SU-DHL-6 (cell line): ENCODE measurements around the gene LRRN4CL.
A peak's percentile ranks its signal among the peaks of the same experiment; 100 is the strongest.

ENCODE experiments used
- H2AFZ ChIP-seq: fragments of 200-600 bp; sonication (generic); 2 replicates; pipeline ENCODE4 v1.6.1; 2014; ENCODE audit warnings: low read depth, mild to moderate bottlenecking, moderate library complexity, mixed read lengths, antibody characterized with exemption, low read length; ENCODE audit not compliant: severe bottlenecking
- H3F3A ChIP-seq: fragments of 200-600 bp; shearing (Covaris generic); 2 replicates; pipeline ENCODE4 v1.6.0; 2016; ENCODE audit warnings: antibody characterized with exemption, mild to moderate bottlenecking; ENCODE audit not compliant: insufficient read depth
- H3K27ac ChIP-seq: fragments of 200-600 bp; sonication (generic); 2 replicates; pipeline ENCODE4 v1.5.1; 2016; ENCODE audit warnings: low read depth, mild to moderate bottlenecking, low read length, moderate library complexity, mixed read lengths
- H3K27me3 ChIP-seq: fragments of 200-600 bp; sonication (generic), shearing (Covaris generic); 2 replicates; pipeline ENCODE4 v1.6.0; 2014; ENCODE audit warnings: mild to moderate bottlenecking, low read length
- H3K36me3 ChIP-seq: fragments of 200-600 bp; sonication (generic); 2 replicates; pipeline ENCODE4 v1.6.1; 2014; ENCODE audit warnings: mild to moderate bottlenecking, low read length, mixed read lengths
- H3K4me2 ChIP-seq: fragments of 300-600, 200-600 bp; shearing (Covaris generic), sonication (generic); 2 replicates; pipeline ENCODE4 v1.6.0; 2014; ENCODE audit warnings: low read length, low read depth, mild to moderate bottlenecking; ENCODE audit not compliant: poor library complexity, severe bottlenecking
- H3K4me3 ChIP-seq: fragments of 200-600 bp; sonication (generic); 2 replicates; pipeline ENCODE4 v1.5.1; 2014; ENCODE audit warnings: antibody characterized with exemption, low read length, mild to moderate bottlenecking, mixed read lengths; ENCODE audit not compliant: insufficient read depth, poor library complexity, severe bottlenecking
- H3K79me2 ChIP-seq: fragments of 200-600 bp; sonication (generic); 2 replicates; pipeline ENCODE4 v1.6.1; 2014; ENCODE audit warnings: mild to moderate bottlenecking, low read length, moderate library complexity; ENCODE audit not compliant: insufficient read depth
- H3K9ac ChIP-seq: fragments of 200-600 bp; sonication (generic); 2 replicates; pipeline ENCODE4 v1.7.0; 2014; ENCODE audit warnings: mild to moderate bottlenecking, low read length
- H3K9me2 ChIP-seq: fragments of 200-600 bp; sonication (generic); replicated peaks from 2 replicates; pipeline ENCODE4 v1.6.1; 2014; ENCODE audit warnings: low read length; ENCODE audit not compliant: insufficient read depth
- H3K9me3 ChIP-seq: fragments of 200-600 bp; sonication (generic); 2 replicates; pipeline ENCODE4 v1.6.1; 2014; ENCODE audit warnings: low read length, mixed read lengths; ENCODE audit not compliant: insufficient read depth
- H4K20me1 ChIP-seq: fragments of 200-600 bp; sonication (generic); 2 replicates; pipeline ENCODE4 v1.6.1; 2014; ENCODE audit warnings: low read depth, mild to moderate bottlenecking, antibody characterized with exemption, low read length, moderate library complexity, mixed read lengths
- EZH2phosphoT487 ChIP-seq: fragments of 200-600 bp; sonication (generic), shearing (Covaris generic); conservative IDR thresholded peaks from 2 replicates; pipeline ENCODE4 v1.6.1; 2018; ENCODE audit warnings: mild to moderate bottlenecking, antibody characterized with exemption, low read length, moderate library complexity, mixed read lengths
- TF ChIP-seq, protein P1 (sequence below): fragments of 200-600 bp; sonication (generic); IDR thresholded peaks from one replicate; pipeline ENCODE4 v1.5.1; 2017; ENCODE audit warnings: antibody characterized with exemption, mild to moderate bottlenecking, low read length, moderate library complexity; ENCODE audit not compliant: insufficient read depth, poor library complexity, severe bottlenecking

Gene LRRN4CL

DNA sequence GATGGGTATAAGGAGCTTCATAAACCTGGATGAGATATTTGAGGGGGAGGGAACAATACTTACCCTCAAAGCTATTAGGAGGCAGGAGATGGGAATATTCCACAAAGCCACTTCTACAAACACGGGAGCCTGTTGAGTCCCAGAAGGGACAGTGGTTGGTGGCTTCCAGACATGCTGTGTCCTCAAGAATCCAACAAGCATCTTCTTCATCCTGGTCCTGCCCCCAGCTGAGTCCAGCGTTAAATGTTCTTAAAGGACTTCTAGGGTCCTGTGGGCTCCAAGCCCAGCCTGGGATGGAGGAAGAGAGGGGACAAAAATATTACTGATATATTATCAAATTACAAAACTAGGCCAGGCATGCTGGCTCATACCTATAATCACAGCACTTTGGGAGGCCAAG, 21.9 kb downstream of the LRRN4CL start:
- Histone ChIP-seq H3K79me2 (peaks cover 59% of the 10 kb centered on the region), H3K9me2 (no peaks in the 10 kb centered on the region), H3F3A (peaks cover 52% of the 10 kb centered on the region), H3K27ac (peak overlapping the region; percentile 92), H3K9ac (peak overlapping the region; percentile 95), H3K4me2 (peak overlapping the region; percentile 93), H3K36me3 (peaks cover 15% of the 10 kb centered on the region), H3K27me3 (no peaks in the 10 kb centered on the region), H3K4me3 (peak overlapping the region; percentile 89), H3K9me3 (no peaks in the 10 kb centered on the region), H4K20me1 (no peaks in the 10 kb centered on the region), H2AFZ (no peak overlapping the region)
- TF ChIP-seq, protein P1, sequence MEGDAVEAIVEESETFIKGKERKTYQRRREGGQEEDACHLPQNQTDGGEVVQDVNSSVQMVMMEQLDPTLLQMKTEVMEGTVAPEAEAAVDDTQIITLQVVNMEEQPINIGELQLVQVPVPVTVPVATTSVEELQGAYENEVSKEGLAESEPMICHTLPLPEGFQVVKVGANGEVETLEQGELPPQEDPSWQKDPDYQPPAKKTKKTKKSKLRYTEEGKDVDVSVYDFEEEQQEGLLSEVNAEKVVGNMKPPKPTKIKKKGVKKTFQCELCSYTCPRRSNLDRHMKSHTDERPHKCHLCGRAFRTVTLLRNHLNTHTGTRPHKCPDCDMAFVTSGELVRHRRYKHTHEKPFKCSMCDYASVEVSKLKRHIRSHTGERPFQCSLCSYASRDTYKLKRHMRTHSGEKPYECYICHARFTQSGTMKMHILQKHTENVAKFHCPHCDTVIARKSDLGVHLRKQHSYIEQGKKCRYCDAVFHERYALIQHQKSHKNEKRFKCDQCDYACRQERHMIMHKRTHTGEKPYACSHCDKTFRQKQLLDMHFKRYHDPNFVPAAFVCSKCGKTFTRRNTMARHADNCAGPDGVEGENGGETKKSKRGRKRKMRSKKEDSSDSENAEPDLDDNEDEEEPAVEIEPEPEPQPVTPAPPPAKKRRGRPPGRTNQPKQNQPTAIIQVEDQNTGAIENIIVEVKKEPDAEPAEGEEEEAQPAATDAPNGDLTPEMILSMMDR: no peak
- TF ChIP-seq EZH2phosphoT487: no peak

DNA sequence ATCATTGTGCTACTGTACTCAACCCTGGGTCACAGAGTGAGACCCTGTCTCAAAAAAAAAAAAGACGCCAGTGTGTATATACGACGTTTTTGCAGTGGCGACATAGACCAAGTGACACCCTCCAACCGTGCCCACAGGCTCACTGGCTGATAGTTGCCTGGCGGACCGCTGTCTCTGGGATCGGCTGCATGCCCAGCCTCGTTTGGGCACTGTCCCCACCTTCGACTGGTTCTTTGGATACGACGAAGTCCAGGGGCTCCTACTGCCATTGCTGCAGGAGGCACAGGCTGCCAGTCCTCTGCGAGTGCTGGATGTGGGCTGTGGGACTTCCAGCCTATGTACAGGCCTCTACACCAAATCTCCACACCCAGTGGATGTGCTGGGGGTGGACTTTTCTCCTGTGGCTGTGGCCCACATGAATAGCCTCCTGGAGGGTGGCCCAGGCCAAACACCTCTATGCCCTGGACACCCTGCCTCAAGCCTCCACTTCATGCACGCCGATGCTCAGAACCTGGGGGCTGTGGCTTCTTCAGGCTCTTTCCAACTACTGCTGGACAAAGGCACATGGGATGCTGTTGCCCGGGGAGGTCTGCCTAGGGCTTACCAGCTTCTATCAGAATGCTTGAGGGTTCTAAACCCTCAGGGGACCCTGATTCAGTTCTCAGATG, 22.9 kb downstream of the LRRN4CL start:
- Histone ChIP-seq H3K27ac (peak overlapping the region; percentile 92), H3K36me3 (peaks cover 15% of the 10 kb centered on the region), H3K79me2 (peaks cover 52% of the 10 kb centered on the region), H3K9me3 (no peaks in the 10 kb centered on the region), H3K4me3 (peak overlapping the region; percentile 89), H4K20me1 (no peaks in the 10 kb centered on the region), H2AFZ (no peak overlapping the region), H3K9ac (peak overlapping the region; percentile 95), H3F3A (peaks cover 52% of the 10 kb centered on the region), H3K9me2 (no peaks in the 10 kb centered on the region), H3K27me3 (no peaks in the 10 kb centered on the region), H3K4me2 (peak overlapping the region; percentile 93)
- no peak for TF ChIP-seq EZH2phosphoT487
- TF ChIP-seq, protein P1: no peak

GRCh38 chr11:62665599-62666258, 23.6 kb downstream of the LRRN4CL start:
- Histone ChIP-seq H3K27ac (peak overlapping the region; percentile 92), H2AFZ (no peak overlapping the region), H3K36me3 (peaks cover 15% of the 10 kb centered on the region), H4K20me1 (no peaks in the 10 kb centered on the region), H3K9me3 (no peaks in the 10 kb centered on the region), H3F3A (peaks cover 52% of the 10 kb centered on the region), H3K27me3 (no peaks in the 10 kb centered on the region), H3K4me2 (peak overlapping the region; percentile 93), H3K4me3 (peak overlapping the region; percentile 89), H3K79me2 (peaks cover 45% of the 10 kb centered on the region), H3K9me2 (no peaks in the 10 kb centered on the region), H3K9ac (peak overlapping the region; percentile 95)
- no peak for TF ChIP-seq EZH2phosphoT487
- TF ChIP-seq, protein P1: no peak
